HepG2 (cell line): ENCODE measurements around the gene GPBAR1. TPM values are rescaled to one million over a fixed set of nuclear protein-coding genes. Genes with fewer than 3 reads are reported as not detected.

Source experiments
- AHDC1 ChIP-seq: sonication (generic); formaldehyde crosslinking; IDR thresholded peaks from 2 replicates; pipeline ENCODE4 v1.5.1; 2020; ENCODE audit warnings: mild to moderate bottlenecking, missing genetic modification reagents, borderline replicate concordance
- ARID2 ChIP-seq: sonication (generic); formaldehyde crosslinking; IDR thresholded peaks from 2 replicates; pipeline ENCODE4 v1.8.1; 2022; ENCODE audit warnings: mild to moderate bottlenecking, missing genetic modification reagents, borderline replicate concordance
- ARID3A ChIP-seq: IDR thresholded peaks from 2 replicates; pipeline ENCODE4 v1.6.1; 2012; ENCODE audit warnings: low read depth, low read length, improper control_type of control experiment
- HINFP ChIP-seq: sonication (generic); formaldehyde crosslinking; IDR thresholded peaks from 2 replicates; pipeline ENCODE4 v1.4.0; 2020; ENCODE audit warnings: low read depth, mild to moderate bottlenecking, missing genetic modification reagents
- IKZF1 ChIP-seq: fragments of 450-650 bp; IDR thresholded peaks from 2 replicates; pipeline ENCODE4 v1.7.1; 2016
- KLF6 ChIP-seq: IDR thresholded peaks from 2 replicates; pipeline ENCODE4 v1.8.0; 2016; ENCODE audit warnings: missing biosample characterization, missing genetic modification reagents
- STAT5B ChIP-seq: sonication (generic); formaldehyde crosslinking; IDR thresholded peaks from 2 replicates; pipeline ENCODE4 v1.4.0; 2020; ENCODE audit warnings: missing genetic modification reagents
- TFE3 ChIP-seq: IDR thresholded peaks from 2 replicates; pipeline ENCODE4 v1.6.1; 2016
- ZNF124 ChIP-seq: sonication (generic); formaldehyde crosslinking; IDR thresholded peaks from 2 replicates; pipeline ENCODE4 v1.4.0; 2020; ENCODE audit warnings: missing genetic modification reagents
- ZNF563 ChIP-seq: sonication (generic); formaldehyde crosslinking; IDR thresholded peaks from 2 replicates; pipeline ENCODE4 v1.8.0; 2022; ENCODE audit warnings: mild to moderate bottlenecking, moderate library complexity, missing genetic modification reagents
- ZNF644 ChIP-seq: IDR thresholded peaks from 2 replicates; pipeline ENCODE4 v1.6.1; 2016; ENCODE audit warnings: low read depth
- ZNF674 ChIP-seq: sonication (generic); formaldehyde crosslinking; IDR thresholded peaks from 2 replicates; pipeline ENCODE4 v1.5.0; 2020; ENCODE audit warnings: low read depth, mild to moderate bottlenecking, missing genetic modification reagents
- polyA plus RNA-seq, 8 experiments: library from polyadenylated mRNA; depleted of rRNA in 3 of 8; stranded (reverse) in 7 of 8; unstranded in 1 of 8; fragments of >200 nt; fragmentation: Illumina TruSeq in 4 of 8; extraction: Trizol in 4 of 8; gene quantifications; 2 replicates each; pipeline versions ENCODE4 v1.2.1 to v1.2.3, GENCODE V29; 2011 to 2016; ENCODE audit warnings: low read depth in 4 of 8, missing spikeins in 1 of 8, mixed read lengths in 1 of 8; ENCODE audit not compliant: insufficient read depth in 1 of 8
- total RNA-seq, 5 experiments: library from RNA; depleted of rRNA; stranded (reverse); fragments of >200 nt; fragmentation: Illumina TruSeq; extraction: Trizol; gene quantifications; 2 replicates each; pipeline ENCODE4 v1.2.3, GENCODE V29; 2016; ENCODE audit warnings: low read depth in 1 of 5
- TF ChIP-seq, protein P1 (sequence below): sonication (generic); formaldehyde crosslinking; IDR thresholded peaks from 2 replicates; pipeline ENCODE4 v1.9.0; 2022; ENCODE audit warnings: missing genetic modification reagents, mild to moderate bottlenecking, borderline replicate concordance
- TF ChIP-seq, protein P2 (sequence below): sonication (generic); formaldehyde crosslinking; IDR thresholded peaks from 2 replicates; pipeline ENCODE4 v1.5.0; 2020; ENCODE audit warnings: mild to moderate bottlenecking, missing genetic modification reagents, moderate library complexity

The GPBAR1 gene
- total and polyA plus RNA-seq, 2 of the 13 experiments (the other 11 are each of a cell fraction or from before 2014, with no cell fraction given) = 0.05 to 0.09 TPM

DNA sequence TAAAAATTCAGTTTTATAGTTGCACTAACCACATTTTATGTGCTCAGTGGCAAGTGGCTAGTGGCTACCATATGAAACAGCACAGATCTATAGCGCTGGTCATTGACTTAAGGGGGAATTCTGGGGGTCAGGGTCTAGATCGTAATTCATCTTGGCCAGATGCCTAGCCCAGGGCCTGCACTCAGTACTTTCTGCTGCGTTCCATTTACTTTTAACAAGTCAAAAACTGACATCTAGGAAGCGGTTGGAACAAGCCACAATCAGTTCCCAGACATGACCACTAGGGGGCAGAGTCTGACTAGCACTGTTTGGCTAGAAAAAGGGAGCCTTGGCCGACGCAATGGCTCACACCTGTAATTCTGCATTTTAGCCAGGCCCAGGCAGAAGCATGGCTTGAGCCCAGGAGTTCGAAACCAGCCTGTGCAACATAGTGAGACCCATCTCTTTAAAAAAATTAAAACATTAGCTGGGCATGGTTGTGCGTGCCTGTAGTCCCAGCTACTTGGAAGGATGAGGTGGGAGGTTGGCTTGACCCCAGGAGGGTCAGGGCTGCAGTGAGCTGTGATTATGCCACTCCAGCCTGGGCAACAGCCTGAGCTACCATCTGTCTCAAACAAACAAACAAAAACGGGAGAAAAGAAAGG, 40.5 kb downstream of the GPBAR1 start (continued):
- TF ChIP-seq HINFP (CRISPR knock-in tag) = no peak
- no peak for TF ChIP-seq IKZF1
- TF ChIP-seq ZNF124 = 0 out of 2 replicates have a peak, but pooled peaks have one; percentile 37
- no peak for TF ChIP-seq ARID2 (CRISPR knock-in tag)
- no peak for TF ChIP-seq STAT5B (CRISPR knock-in tag)
- TF ChIP-seq, protein P1, sequence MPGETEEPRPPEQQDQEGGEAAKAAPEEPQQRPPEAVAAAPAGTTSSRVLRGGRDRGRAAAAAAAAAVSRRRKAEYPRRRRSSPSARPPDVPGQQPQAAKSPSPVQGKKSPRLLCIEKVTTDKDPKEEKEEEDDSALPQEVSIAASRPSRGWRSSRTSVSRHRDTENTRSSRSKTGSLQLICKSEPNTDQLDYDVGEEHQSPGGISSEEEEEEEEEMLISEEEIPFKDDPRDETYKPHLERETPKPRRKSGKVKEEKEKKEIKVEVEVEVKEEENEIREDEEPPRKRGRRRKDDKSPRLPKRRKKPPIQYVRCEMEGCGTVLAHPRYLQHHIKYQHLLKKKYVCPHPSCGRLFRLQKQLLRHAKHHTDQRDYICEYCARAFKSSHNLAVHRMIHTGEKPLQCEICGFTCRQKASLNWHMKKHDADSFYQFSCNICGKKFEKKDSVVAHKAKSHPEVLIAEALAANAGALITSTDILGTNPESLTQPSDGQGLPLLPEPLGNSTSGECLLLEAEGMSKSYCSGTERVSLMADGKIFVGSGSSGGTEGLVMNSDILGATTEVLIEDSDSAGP (CRISPR knock-in tag) = peak; percentile 87
- peak; percentile 68; the same call in 1 of the 2 replicates for TF ChIP-seq AHDC1
- TF ChIP-seq TFE3 (CRISPR knock-in tag) = 0 out of 2 replicates have a peak, but pooled peaks have one; percentile 22
- TF ChIP-seq, protein P2, sequence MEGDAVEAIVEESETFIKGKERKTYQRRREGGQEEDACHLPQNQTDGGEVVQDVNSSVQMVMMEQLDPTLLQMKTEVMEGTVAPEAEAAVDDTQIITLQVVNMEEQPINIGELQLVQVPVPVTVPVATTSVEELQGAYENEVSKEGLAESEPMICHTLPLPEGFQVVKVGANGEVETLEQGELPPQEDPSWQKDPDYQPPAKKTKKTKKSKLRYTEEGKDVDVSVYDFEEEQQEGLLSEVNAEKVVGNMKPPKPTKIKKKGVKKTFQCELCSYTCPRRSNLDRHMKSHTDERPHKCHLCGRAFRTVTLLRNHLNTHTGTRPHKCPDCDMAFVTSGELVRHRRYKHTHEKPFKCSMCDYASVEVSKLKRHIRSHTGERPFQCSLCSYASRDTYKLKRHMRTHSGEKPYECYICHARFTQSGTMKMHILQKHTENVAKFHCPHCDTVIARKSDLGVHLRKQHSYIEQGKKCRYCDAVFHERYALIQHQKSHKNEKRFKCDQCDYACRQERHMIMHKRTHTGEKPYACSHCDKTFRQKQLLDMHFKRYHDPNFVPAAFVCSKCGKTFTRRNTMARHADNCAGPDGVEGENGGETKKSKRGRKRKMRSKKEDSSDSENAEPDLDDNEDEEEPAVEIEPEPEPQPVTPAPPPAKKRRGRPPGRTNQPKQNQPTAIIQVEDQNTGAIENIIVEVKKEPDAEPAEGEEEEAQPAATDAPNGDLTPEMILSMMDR = peak; percentile 99
- no peak for TF ChIP-seq ZNF563 (CRISPR knock-in tag)
- peak; percentile 56; the same call in 1 of the 2 replicates for TF ChIP-seq ARID3A
- peak; percentile 61; the same call in 1 of the 2 replicates for TF ChIP-seq KLF6 (CRISPR knock-in tag)
- TF ChIP-seq ZNF674 = no peak
- TF ChIP-seq ZNF644 = no peak
